ENCODE data around the gene ARSG.
"Not testable (repeated sequence)": the region's sequence is repeated elsewhere in the genome, so short reads cannot be mapped to it uniquely, and the experiment has no call there.

The ARSG gene

GRCh38 chr17:68290955-68291835 lies at the start of gene ARSG, which contains the start of gene SLC16A6:
TSS of gene ARSG (plus strand) at chr17:68291495. CDS start at chr17:68307494, 15,999 bp downstream.
TSS of gene SLC16A6 (minus strand) at chr17:68291127. CDS start at chr17:68278320, 12,807 bp downstream.
- peak; percentile 84 for DNase-seq

GRCh38 chr17:68246271-68247028 lies 44.8 kb upstream of the ARSG start:
- DNase-seq = no peak

DNA sequence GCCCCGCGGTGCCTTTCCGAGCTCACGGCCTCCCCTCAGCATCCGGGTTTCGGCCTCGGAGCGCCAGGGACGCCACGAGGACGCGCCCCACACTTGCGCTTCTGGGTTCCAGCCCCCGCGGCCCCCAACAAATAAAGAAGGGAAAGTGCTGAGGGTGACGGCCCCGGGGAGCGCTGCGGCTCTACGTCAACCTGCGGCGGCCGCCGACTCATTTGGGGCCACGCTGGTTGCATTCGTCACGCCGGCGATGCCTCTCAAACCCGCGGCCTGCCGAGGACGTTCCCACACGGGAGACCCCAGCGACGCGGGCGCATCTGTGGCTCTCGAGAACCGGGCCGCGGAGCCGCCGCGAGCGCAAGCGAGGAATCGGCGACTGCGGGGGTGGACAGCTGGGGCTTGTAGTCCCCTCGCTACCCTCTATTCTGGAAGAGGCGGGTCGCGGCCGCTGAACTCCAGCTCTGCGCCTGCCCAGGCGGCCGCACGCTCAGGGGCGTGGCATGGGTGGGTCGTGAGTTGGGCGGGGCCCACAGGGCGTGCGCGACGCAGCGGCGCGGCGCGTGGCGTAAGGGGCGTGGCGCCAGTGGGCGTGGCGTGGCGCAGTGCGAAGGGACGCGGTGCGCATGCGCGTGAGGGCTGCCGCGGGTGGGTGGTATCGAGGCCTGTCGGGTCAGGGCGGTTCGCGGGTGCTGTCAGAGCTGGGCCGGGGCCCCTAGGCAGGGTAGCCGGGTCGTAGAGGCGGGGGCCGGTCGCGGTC lies 43.7 kb upstream of the ARSG start, which contains the start of gene AMZ2:
TSS of gene AMZ2 (plus strand) at position 599 of the 754 bp plus-strand sequence. CDS start 2,145 bp downstream, outside the sequence.
- DNase-seq = peak; percentile 94

- peak; percentile 69 for DNase-seq
Measured at GRCh38 chr17:68248199-68248825, 43.0 kb upstream of the ARSG start.

DNA sequence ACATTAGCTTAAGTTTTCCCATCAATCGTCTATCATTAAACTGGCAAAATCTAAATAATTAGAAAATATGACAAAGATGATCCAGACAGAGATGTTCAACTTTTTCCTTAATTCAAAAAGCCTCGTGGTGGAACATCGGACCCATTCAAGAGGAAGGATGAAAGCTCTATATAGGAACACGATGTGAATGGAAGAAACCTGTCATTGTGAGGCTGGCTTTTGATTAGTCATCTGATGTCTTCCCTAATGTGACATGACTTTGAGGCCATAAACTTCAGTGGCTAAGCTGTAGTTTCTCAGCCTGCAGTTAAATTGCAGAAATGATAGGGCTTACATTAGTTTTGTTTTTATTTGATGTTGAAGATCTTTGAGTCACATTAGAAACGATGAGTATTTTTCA lies 42.4 kb upstream of the ARSG start:
- DNase-seq = no peak

DNA sequence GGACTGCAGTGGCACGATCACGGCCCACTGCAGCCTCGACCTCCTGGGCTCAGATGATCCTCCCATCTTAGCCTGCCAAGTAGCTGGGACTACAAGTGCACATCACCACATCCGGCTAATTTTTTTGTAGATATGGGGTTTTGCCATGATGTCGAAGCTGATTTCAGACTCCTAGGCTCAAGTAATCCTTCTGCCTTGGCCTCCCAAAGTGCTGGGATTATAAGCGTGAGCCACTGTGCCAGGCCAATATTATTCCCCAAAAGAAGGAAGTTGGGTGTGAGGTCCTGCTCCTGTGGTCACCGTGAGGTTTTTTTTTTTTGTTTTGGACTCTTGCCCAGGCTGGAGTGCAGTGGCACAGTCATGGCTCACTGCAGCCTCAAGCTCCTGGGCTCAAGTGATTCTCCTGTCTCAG lies 41.9 kb upstream of the ARSG start:
- DNase-seq = no peak

DNA sequence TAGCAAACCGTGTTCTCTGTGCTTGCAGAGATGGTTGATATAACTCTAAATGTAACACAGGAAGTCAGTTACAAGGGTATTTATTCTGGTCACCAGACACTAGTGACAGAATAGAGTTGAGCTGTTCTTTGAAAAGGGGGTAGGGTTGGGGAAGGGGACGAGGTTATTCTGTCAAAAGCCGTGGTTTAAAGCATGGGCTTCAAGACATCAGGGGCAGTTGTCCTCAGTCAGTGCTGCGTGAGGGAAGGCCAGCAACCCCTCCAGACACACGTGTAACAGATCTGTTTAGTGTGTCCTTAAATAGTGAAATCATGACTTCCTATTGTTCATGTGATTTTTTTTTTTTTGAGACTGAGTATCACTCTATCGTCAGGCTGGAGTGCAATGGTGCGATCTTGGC lies 37.9 kb upstream of the ARSG start:
- not testable (repeated sequence) for DNase-seq

GRCh38 chr17:68255151-68255550 lies 36.1 kb upstream of the ARSG start:
- no peak for DNase-seq

GRCh38 chr17:68255731-68256538 lies 35.4 kb upstream of the ARSG start:
- DNase-seq = peak; percentile 15

DNA sequence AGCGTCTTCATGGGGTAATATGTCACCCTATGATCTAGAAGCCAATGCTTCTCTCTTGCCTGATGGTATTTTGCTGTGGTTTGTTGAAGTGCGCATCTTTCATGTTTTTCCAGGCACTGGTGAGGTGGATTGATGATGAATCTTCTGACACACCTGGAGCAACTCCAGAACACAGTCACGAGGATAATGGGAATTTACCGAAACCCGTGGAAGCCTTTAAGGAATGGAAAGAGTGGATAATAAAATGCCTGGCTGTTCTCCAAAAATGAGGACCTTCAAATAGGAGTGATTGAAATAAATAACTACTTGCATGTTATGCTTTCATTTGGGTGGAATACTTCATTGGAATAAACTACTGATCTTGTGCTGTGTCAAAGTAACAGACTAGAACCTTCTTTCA lies 34.6 kb upstream of the ARSG start:
- not testable (repeated sequence) for DNase-seq

- no peak for DNase-seq
Measured at GRCh38 chr17:68257934-68258333, 33.4 kb upstream of the ARSG start.

DNA sequence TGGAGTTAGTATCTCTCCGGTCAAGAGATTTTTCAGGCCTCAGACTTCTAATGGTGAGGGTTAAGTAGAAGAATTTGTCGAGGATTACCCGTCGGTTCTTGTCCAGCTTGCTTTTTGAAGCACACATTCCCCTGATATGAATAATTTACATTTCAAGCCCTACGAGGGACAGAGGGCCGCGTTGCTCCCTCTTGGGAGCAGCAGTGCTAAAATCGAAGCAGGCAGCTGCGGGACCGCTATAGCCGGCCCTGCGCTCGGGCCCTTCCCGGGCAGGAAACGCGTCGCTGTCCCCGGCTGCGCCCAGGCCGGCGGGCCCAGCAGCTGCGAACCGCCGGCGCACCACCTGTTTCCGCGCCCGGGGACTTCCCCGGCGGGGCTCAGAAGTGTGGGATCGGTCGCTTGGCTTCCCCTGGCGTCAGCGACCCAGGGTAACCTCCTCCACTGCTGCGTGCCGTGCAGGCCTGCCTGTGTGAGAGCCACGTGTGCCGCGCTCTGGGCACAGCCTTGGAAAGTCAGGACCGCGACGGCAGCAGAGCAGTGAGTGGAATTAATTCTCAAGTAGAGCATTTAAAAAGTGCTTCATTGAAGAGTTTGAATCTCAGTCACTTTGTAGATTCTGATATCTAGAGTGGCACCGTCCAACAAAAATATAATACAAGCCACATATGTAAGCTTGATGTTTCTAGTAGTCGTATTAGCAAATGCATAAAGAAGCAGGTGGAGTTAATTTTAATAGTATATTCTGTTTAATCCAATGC lies 32.2 kb upstream of the ARSG start:
- peak; percentile 70 for DNase-seq

DNA sequence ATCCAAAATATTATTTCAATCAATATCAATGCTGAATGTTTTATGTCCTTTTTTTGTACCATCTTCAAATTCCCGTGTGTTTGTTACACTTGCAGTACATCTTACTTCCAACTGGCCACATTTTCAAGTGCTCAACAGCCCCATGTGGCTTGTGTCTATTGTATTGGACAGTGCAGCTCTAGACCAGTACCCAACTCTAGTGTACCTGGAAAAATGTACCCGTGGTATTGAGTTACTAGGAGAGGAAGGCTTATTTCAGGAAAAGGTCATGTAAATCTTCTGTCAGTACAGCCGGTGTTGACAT lies 31.7 kb upstream of the ARSG start:
- not testable (repeated sequence) for DNase-seq

- no peak for DNase-seq
Measured at GRCh38 chr17:68260051-68260762, 31.1 kb upstream of the ARSG start.

GRCh38 chr17:68262467-68262866 lies 28.8 kb upstream of the ARSG start:
- DNase-seq = not testable (repeated sequence)

GRCh38 chr17:68263101-68263681 lies 28.1 kb upstream of the ARSG start:
- DNase-seq = not testable (repeated sequence)

DNA sequence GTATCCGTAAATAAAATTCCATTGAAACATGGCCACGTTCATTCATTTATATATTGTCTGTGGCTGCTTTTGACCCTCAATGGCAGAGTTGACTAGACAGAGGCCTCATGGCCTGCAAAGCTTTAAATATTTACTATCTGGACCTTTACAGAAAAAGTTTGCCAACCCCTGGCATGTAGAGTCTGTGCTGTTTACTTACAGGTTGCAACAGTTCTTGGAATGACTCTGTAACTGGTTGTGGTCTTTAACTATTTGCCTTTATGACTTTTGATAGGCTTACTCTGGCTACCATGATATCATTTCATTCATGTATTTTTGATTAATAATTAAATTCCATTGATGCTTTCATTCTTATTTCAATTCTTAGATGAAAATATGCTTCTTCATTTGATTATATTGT lies 25.5 kb upstream of the ARSG start:
- not testable (repeated sequence) for DNase-seq

GRCh38 chr17:68273722-68274121 lies 17.6 kb upstream of the ARSG start:
- no peak for DNase-seq

- not testable (repeated sequence) for DNase-seq
Measured at GRCh38 chr17:68276339-68276738, 15.0 kb upstream of the ARSG start.

GRCh38 chr17:68277807-68278206 lies 13.5 kb upstream of the ARSG start:
- no peak for DNase-seq

Measured in stimulated activated naive CD4-positive, alpha-beta T cell treated with Interleukin-2 at 50 U/mL for 16 hours (primary cell).